Lower lobe of right lung (tissue), 2 donors: ENCODE data around the gene BBS7. TPM values are rescaled to one million over a fixed set of nuclear protein-coding genes. Genes with fewer than 3 reads are reported as not detected.

ENCODE experiments used
- ATAC-seq, 2 donors: fragments of 200-7000 bp; cut with Tn5 transposase; one replicate each; pipeline ENCODE4 v1.9.1; 2020 to 2022; ENCODE audit warnings: mild to moderate bottlenecking in 2 of 2, moderate library complexity in 2 of 2
- DNase-seq: peaks from one replicate; pipeline ENCODE4 v3.0.0-alpha.2; 2020
- H3K27ac ChIP-seq: fragments of 200-600 bp; one replicate; pipeline ENCODE4 v1.8.0; 2022
- H3K27me3 ChIP-seq: fragments of 200-600 bp; one replicate; pipeline ENCODE4 v1.8.0; 2022; ENCODE audit warnings: low read depth
- H3K36me3 ChIP-seq: fragments of 200-600 bp; one replicate; pipeline ENCODE4 v1.8.0; 2022; ENCODE audit warnings: mild to moderate bottlenecking
- H3K4me1 ChIP-seq: fragments of 200-600 bp; one replicate; pipeline ENCODE4 v1.8.0; 2022
- H3K4me3 ChIP-seq: fragments of 200-600 bp; one replicate; pipeline ENCODE4 v1.8.0; 2022; ENCODE audit warnings: mild to moderate bottlenecking
- H3K9me3 ChIP-seq: fragments of 200-600 bp; one replicate; pipeline ENCODE4 v1.8.0; 2022
- CTCF ChIP-seq: fragments of 200-600 bp; IDR thresholded peaks from one replicate; pipeline ENCODE4 v1.8.0; 2022; ENCODE audit warnings: antibody characterized with exemption, mild to moderate bottlenecking
- intact Hi-C: fragments of 100-400 bp; cut with DNase I; formaldehyde crosslinking; loops from one replicate; pipeline ENCODE4 v1.11.0; 2022
- total RNA-seq: library from RNA; stranded (reverse); fragmentation: NEBNext Ultra II Directional; extraction: Animal tissue kit (Norgen Biotek cat#: 25700); gene quantifications from one replicate; pipeline ENCODE4 v1.2.1, GENCODE V29; 2021
- donor health status: DM: no; HTN: yes; CAD: no; lungs with severe emphysema.

BBS7 gene
- total RNA-seq, 1 donor from 2014 or later: 15.1 TPM

GRCh38 chr4:121876070-121876469, 5.8 kb upstream of the BBS7 start:
- ATAC-seq: no peak
- TF ChIP-seq CTCF: no peak

DNA sequence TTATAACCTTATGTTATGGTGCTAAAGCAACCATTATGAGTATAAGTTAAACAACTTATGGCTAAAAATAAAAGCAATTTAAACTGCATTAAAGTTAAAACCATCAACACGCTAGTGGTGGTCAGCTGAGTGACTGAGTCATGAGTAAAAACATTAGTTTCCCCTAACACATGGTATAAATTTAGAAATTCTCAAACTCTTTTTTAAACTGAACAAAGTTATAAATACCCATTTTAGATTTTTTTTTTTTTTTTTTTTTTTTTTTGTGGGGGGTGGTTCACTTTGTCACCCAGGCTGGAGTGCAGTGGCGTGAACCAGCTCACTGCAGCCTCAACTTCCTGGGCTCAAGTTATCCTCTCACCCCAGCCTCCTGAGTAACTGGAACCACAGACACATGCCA, 5.4 kb upstream of the BBS7 start:
- no peak overlapping the region for H3K27ac ChIP-seq
- H3K4me3 ChIP-seq: no peak overlapping the region
- ATAC-seq (no peak), DNase-seq (no peak)
- H3K27me3 ChIP-seq: no peaks in the 10 kb centered on the region
- peaks cover 6% of the 10 kb centered on the region for H3K4me1 ChIP-seq
- no peaks in the 10 kb centered on the region for H3K9me3 ChIP-seq
- intact Hi-C loops: no loop called here
- H3K36me3 ChIP-seq: no peaks in the 10 kb centered on the region
- TF ChIP-seq CTCF: no peak

More at GRCh38 chr4:121876070-121876469, 5.8 kb upstream of the BBS7 start:
- no peak overlapping the region for H3K4me3 ChIP-seq
- peaks cover 2% of the 10 kb centered on the region for H3K4me1 ChIP-seq
- intact Hi-C loops: no loop called here
- no peaks in the 10 kb centered on the region for H3K9me3 ChIP-seq
- no peak overlapping the region for H3K27ac ChIP-seq
- H3K27me3 ChIP-seq: no peaks in the 10 kb centered on the region
- no peaks in the 10 kb centered on the region for H3K36me3 ChIP-seq
- DNase-seq: no peak

DNA sequence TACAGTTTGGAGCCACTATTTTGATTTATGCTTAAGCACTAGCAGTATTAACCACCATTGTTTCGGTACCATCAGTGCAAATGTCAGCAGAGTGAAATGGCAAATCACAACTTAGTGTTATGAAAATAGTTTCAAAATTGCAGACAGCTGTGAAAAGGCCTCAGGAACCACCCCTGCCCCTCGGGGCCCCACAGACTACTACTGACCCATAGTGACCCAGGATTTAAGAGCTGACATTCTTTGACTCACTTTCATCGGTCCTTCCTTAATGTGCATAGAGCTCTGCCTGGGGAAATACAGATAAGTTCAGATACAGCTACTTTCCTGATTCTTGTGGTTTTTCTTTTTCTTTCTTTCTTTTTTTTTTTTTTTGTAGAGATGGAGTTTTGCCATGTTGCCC, 3.3 kb upstream of the BBS7 start:
- TF ChIP-seq CTCF: no peak
- ATAC-seq (no peak), DNase-seq (no peak)
- H3K27me3 ChIP-seq: no peaks in the 10 kb centered on the region
- intact Hi-C loops: no loop called here
- no peak overlapping the region for H3K4me3 ChIP-seq
- no peak overlapping the region for H3K27ac ChIP-seq
- H3K4me1 ChIP-seq: peaks cover 16% of the 10 kb centered on the region
- no peaks in the 10 kb centered on the region for H3K9me3 ChIP-seq
- H3K36me3 ChIP-seq: no peaks in the 10 kb centered on the region

DNA sequence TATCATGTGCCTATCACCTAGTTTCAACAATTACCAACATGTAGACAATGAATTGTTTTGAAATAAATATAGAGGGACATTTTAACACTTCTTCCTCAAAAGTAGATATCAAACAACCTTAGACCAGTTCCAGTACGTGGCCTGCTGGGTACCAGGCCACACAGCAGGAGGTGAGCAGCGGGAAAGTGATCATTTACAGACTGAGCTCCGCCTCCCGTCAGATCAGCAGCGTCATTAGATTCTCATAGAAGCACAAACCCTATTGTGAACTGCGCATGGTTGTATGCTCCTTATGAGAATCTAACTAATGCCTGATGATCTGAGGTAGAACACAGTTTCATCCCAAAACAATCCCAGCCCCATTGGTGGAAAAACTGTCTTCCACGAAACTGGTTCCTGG, 6.5 kb downstream of the BBS7 start:
- TF ChIP-seq CTCF: no peak
- intact Hi-C loops: no loop called here
- DNase-seq: no peak
- no peak overlapping the region for H3K4me3 ChIP-seq
- no peak overlapping the region for H3K27ac ChIP-seq
- no peak for ATAC-seq
- peaks cover 3% of the 10 kb centered on the region for H3K4me1 ChIP-seq
- H3K27me3 ChIP-seq: no peaks in the 10 kb centered on the region
- H3K36me3 ChIP-seq: peaks cover 44% of the 10 kb centered on the region
- no peaks in the 10 kb centered on the region for H3K9me3 ChIP-seq

DNA sequence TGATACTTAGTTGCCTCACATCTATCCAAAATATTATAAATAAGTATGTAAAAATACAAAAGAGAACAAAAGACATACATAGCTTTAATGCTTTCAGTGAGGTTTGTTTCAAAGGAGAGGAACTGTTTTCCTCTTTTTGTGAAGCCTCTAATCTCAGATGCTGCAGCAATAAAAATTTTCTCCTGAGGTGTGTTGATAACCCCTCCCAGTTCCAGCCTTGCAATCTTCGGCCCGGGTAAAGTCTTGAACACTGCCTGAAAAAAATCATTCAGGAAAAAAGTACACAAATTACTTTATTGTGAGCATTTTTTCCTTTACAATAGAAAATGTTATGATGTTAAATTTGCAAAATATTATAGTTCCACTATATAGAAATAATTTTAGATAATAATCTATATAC, 8.8 kb downstream of the BBS7 start:
- Histone ChIP-seq H3K9me3 (no peaks in the 10 kb centered on the region), H3K27me3 (no peaks in the 10 kb centered on the region), H3K27ac (no peak overlapping the region), H3K4me1 (no peaks in the 10 kb centered on the region), H3K4me3 (no peak overlapping the region), H3K36me3 (peaks cover 56% of the 10 kb centered on the region)
- no peak for TF ChIP-seq CTCF
- DNase-seq (no peak), ATAC-seq (no peak)
- intact Hi-C loops: no loop called here

DNA sequence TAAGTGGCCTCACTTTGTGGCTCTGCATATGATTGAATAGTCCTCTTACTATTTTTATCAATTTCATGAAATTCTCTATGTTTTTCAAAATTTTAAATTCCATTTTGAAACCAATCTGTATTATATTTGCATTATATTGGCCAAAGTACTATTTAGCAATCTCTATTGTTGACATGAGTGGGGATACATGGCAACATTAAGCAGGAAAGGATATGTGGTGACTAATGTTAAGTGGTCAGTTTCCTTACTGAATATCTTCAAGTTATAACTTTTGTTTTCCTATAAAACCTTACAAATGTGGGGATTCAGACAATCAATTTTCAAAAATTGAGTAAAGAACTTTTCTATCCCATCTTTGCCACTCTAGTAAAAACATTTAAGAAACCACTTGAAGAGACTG, 10.2 kb downstream of the BBS7 start:
- intact Hi-C loops: no loop called here
- Histone ChIP-seq H3K4me3 (no peak overlapping the region), H3K36me3 (peaks cover 52% of the 10 kb centered on the region), H3K27ac (no peak overlapping the region), H3K27me3 (no peaks in the 10 kb centered on the region), H3K9me3 (no peaks in the 10 kb centered on the region), H3K4me1 (no peaks in the 10 kb centered on the region)
- DNase-seq (no peak), ATAC-seq (no peak)
- no peak for TF ChIP-seq CTCF
